ENCODE data around the gene CDH15. TPM values are rescaled to one million over a fixed set of nuclear protein-coding genes. Genes with fewer than 3 reads are reported as not detected.

Gene CDH15
- total and polyA plus RNA-seq, 2 donors from 2014 or later, result 0.22 to 0.31 TPM

DNA sequence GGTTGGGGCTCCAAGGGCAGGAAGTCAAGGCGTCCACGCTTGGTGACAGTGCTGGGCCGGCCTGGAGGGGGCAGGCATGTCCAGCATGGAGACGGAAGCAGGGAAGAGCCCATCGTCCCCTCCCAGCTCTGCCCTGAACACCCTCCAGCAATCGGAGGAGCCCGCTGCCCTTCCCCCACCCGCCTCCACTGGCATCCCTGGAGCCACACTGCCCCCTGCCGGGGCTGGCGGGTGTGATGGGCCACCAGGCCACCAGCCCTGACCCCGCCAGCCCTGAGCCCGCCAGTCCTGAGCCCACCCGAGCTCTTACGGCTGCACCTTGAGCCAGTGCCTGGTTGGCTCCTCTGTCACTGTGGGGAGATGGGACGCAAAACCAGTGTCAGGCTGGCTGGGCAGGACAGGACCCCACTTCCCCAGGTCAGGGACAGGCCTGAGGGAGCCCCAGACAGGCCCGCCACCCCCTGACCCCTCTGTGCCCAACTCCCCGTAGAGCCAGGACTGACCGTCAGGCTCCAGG is 4.1 kb upstream of the CDH15 start:
- Histone ChIP-seq H3K9ac (ENCODE audit: low read length in 3 of 3) (no peak overlapping the region), H3K36me3 (ENCODE audit: control insufficient read depth in 2 of 3, insufficient read depth in 3 of 3, low read length in 3 of 3) (no peaks in the 10 kb centered on the region), H3K4me1 (ENCODE audit: control insufficient read depth in 2 of 3, insufficient read depth in 2 of 3, low read depth in 1 of 3, low read length in 3 of 3) (peaks cover 0 to 9% (median 0%) of the 10 kb centered on the region in 3 donors), H3K9me3 (ENCODE audit: control insufficient read depth in 2 of 3, insufficient read depth in 1 of 3, low read length in 3 of 3) (no peaks in the 10 kb centered on the region), H3K27me3 (ENCODE audit: control insufficient read depth, insufficient read depth, low read length) (no peaks in the 10 kb centered on the region), H3K27ac (ENCODE audit: low read depth in 2 of 2, low read length in 2 of 2) (no peak overlapping the region), H3K4me3 (ENCODE audit: low read length in 3 of 3) (no peak overlapping the region)
- FAIRE-seq, result no peak
- intact Hi-C loops (cut with DNase I), result no loop called here
- peak; percentile 89 to 96 (median 93) for DNase-seq
- TF ChIP-seq, protein P1, sequence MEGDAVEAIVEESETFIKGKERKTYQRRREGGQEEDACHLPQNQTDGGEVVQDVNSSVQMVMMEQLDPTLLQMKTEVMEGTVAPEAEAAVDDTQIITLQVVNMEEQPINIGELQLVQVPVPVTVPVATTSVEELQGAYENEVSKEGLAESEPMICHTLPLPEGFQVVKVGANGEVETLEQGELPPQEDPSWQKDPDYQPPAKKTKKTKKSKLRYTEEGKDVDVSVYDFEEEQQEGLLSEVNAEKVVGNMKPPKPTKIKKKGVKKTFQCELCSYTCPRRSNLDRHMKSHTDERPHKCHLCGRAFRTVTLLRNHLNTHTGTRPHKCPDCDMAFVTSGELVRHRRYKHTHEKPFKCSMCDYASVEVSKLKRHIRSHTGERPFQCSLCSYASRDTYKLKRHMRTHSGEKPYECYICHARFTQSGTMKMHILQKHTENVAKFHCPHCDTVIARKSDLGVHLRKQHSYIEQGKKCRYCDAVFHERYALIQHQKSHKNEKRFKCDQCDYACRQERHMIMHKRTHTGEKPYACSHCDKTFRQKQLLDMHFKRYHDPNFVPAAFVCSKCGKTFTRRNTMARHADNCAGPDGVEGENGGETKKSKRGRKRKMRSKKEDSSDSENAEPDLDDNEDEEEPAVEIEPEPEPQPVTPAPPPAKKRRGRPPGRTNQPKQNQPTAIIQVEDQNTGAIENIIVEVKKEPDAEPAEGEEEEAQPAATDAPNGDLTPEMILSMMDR (IDR thresholded peaks at IDR 0.05; ENCODE audit: borderline replicate concordance, extremely low read depth, insufficient read depth), result peak; percentile 64

DNA sequence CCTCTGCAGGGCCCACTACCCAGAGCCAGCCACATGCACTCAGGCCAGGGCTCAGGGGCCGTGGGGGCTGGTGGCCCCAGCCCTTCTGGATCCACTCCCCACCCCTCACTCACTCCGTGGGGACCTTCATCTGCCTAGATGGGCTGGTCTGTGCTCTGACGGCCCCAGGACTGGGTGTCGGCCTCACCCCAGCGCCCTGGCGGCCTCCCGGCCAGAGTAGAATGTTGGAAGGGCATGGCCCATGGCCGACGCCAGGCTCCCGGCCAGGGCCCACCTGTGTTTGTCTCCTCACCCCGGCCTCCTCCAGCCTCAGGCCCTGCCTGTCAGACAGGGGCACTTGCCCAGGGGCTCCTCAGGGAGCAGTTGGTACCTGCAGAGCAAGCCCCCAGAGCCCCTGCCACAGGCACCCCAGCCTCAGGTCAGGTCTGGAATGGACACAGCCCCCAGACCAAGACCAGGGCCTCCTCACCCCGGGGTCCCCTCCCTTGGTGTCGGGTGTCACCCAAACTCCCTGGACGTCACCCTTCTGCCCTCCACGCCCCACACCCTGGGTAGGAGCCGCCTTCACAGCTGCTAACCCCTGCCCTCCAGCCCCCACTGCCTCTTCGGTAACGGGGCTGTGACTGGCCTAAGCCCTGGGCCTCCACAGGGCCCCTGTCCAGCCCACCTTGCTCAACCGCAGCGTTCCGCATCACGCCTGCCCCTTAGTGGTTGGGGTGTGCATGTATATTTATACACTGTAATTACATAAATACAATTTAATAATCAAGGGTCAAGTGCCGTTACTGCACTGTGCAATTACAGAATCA is 3.0 kb upstream of the CDH15 start:
- Histone ChIP-seq H3K9ac (ENCODE audit: low read length in 3 of 3) (no peak overlapping the region), H3K27ac (ENCODE audit: low read depth in 2 of 2, low read length in 2 of 2) (no peak overlapping the region), H3K4me1 (ENCODE audit: control insufficient read depth in 2 of 3, insufficient read depth in 2 of 3, low read depth in 1 of 3, low read length in 3 of 3) (peaks cover 0 to 9% (median 0%) of the 10 kb centered on the region in 3 donors), H3K9me3 (ENCODE audit: control insufficient read depth in 2 of 3, insufficient read depth in 1 of 3, low read length in 3 of 3) (no peaks in the 10 kb centered on the region), H3K27me3 (ENCODE audit: control insufficient read depth, insufficient read depth, low read length) (no peaks in the 10 kb centered on the region), H3K4me3 (ENCODE audit: low read length in 3 of 3) (no peak overlapping the region), H3K36me3 (ENCODE audit: control insufficient read depth in 2 of 3, insufficient read depth in 3 of 3, low read length in 3 of 3) (no peaks in the 10 kb centered on the region)
- DNase-seq (peak in 1 of 5 donors; percentile 76), FAIRE-seq (no peak)
- TF ChIP-seq, protein P1 (IDR thresholded peaks at IDR 0.05; ENCODE audit: borderline replicate concordance, extremely low read depth, insufficient read depth), result no peak
- intact Hi-C loops (cut with DNase I), result no loop called here

DNA sequence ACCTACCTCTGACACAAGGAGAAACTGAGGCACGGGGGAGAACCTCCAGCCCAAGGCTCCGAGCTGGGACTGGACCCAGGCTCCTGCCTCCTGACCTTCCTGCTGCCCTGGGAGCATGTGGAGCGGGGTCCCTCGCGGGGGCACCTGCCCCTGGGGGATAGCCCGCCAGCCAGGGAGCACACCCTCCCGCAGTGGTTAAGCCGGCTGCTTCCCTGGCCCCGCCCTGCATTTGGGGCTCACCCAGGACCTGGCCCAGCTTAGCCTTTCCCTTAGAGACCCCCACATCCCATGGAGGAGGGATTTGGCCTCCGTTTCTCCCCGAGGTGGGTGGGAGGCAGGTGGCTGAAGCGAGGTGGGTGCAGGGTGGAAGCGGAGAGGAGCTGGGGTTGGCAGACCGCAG is 1.8 kb upstream of the CDH15 start:
- no peak overlapping the region for H3K27ac ChIP-seq (ENCODE audit: low read depth in 2 of 2, low read length in 2 of 2)
- H3K4me1 ChIP-seq (ENCODE audit: control insufficient read depth in 2 of 3, insufficient read depth in 2 of 3, low read depth in 1 of 3, low read length in 3 of 3), result peaks cover 0 to 9% (median 0%) of the 10 kb centered on the region in 3 donors
- TF ChIP-seq, protein P1 (IDR thresholded peaks at IDR 0.05; ENCODE audit: borderline replicate concordance, extremely low read depth, insufficient read depth), result no peak
- H3K9ac ChIP-seq (ENCODE audit: low read length in 3 of 3), result no peak overlapping the region
- FAIRE-seq, result no peak
- no peaks in the 10 kb centered on the region for H3K36me3 ChIP-seq (ENCODE audit: control insufficient read depth in 2 of 3, insufficient read depth in 3 of 3, low read length in 3 of 3)
- DNase-seq, result peak in 1 of 5 donors; percentile 81
- no peaks in the 10 kb centered on the region for H3K27me3 ChIP-seq (ENCODE audit: control insufficient read depth, insufficient read depth, low read length)
- intact Hi-C loops (cut with DNase I), result no loop called here
- H3K4me3 ChIP-seq (ENCODE audit: low read length in 3 of 3), result no peak overlapping the region
- H3K9me3 ChIP-seq (ENCODE audit: control insufficient read depth in 2 of 3, insufficient read depth in 1 of 3, low read length in 3 of 3), result no peaks in the 10 kb centered on the region
